ENCODE results near the gene ITPRID2.
A peak's percentile ranks its signal among the peaks of the same experiment; 100 is the strongest.
"Not testable (repeated sequence)": the region's sequence is repeated elsewhere in the genome, so short reads cannot be mapped to it uniquely, and the experiment has no call there.

Gene ITPRID2

GRCh38 chr2:181918188-181918587 lies 26.7 kb downstream of the ITPRID2 start:
- DNase-seq: no peak

DNA sequence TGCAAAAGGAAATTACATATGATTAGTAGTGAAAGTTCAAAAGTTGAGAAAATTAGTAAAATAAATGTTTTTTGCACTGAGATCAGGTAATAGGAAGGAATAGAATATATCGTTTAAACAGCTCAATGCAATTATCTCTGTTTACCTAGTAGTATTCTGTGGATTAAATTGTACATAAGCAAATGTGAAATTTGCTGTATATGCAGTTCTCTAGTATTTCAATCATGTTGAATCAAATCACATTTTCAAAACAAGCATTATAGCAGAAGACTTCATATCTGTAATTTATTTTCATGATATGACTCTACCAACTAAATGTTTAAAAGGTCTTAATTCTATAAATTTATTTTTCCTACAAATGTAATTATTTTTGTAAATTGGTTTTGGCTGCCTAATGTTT lies 31.6 kb downstream of the ITPRID2 start:
- no peak for DNase-seq

DNA sequence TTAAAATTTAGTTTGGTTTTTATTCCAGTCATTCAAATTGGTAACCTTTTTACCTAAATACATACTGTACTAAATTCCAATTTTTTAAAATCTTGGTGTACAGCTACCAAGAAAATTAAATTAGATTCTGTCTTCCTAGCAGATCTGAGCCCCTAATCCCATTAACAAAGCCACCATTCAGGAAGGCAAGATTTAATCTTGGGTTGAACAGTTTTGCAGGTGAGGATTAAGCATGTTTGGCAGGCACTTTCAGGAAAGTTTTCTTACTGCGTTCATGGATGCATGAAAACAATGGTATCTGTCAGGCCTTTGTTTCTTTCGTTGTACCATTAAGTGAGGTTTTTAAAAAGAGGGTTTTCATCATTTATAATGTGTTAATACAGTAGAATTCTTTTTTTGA lies 32.8 kb downstream of the ITPRID2 start:
- DNase-seq: no peak

GRCh38 chr2:181934694-181935093 lies 43.2 kb downstream of the ITPRID2 start:
- no peak for DNase-seq

GRCh38 chr2:181937473-181937872 lies 45.9 kb downstream of the ITPRID2 start:
- no peak for DNase-seq

DNA sequence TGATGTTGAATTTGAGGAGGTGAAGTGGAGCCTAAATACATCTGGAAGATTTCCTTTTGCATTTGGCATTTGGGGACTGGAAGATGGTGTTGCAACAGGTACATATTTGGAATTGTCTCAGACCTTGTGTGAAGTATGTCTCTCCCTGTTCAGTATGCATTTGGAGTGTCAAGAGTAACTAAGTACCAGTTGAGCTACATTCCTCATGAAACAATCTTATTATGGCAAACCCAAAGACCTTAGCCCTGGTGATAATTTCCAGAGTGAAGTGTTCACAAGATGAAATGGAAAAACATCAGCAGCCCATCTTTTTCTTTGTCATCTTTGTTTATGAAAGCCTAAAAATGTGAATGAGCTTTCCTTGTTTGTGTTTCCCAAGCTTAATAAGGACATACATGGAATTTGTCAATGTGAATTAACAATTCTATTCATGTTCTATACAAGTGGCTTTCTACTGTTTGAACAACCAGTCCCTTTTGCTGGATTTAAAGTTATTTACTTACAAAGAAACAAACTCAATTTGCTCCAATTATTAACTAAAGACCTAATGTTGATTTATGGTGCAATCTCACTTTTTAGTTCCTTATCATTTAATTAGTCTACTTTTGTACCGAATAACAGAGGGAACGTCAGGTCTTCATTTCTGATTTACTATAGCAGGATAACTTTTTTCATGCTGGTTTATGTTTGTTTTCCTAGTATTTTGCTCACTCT lies 52.0 kb downstream of the ITPRID2 start:
- DNase-seq: no peak

GRCh38 chr2:181944164-181944913 lies 52.8 kb downstream of the ITPRID2 start:
- no peak for DNase-seq

DNA sequence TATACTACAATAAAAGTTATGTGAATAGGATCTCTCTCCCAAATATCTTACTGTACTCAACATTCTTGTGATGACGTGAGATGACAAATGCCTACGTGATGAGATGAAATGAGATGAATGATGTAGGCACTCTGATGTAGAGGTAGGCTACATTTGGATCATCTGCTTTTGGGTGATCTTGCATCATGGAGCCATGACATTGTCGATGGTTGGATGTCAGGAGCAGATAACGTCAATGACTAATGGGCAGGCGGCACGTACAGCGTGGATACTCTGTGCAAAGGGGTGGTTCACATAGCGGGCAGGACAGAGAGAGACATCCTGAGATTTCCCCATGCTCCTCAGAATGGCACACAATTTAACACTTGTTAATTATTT lies 53.4 kb downstream of the ITPRID2 start:
- no peak for DNase-seq

DNA sequence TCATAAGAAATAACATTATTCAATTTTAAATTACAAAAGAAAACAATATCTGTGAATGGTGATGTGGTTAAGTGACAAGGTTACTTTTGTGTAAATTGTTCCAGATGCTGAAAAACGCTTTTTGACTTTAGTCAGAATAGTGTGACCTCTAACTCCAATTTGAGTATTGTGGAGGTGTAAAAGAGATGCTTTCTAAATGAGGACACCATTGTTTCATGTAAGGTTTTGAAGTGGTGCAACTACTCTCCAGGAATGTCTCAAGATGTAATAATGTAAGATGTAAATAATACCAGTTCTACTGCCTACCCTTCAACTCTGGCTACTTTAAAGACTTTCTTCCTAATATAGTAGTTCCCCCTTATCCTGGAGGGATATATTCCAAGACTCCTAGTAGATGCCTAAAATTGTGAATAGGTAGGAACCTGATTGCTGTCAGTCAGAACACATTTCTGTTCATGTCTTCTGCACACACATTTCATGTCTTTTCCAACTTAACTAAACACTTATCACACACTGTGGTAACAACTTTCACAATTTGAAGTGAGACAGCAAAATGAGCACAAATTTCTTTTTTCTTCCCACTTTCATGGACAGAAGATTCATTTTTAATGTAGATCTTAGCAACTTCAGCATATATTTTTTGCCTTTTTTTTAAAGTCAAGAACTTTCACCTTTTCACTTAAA lies 55.1 kb downstream of the ITPRID2 start:
- DNase-seq: no peak

DNA sequence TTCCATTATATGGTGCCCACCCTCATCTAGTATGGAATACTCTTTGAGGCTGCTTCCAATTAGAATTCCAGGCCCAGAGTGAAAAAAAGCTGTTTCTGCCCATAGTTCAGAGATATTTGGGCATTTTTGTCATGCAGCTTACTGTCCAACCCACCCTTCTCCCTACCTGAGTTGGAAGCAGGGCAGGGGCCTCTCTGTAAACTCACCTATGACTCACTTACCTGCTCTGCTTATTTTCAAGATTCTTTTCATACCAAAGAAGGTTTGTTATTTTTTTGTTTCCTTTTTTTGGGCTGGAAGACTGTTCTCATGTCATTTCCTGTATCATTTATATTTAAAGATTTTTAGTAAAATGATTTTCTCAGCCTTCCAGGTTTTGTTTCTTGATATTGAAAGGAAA lies 55.7 kb downstream of the ITPRID2 start:
- no peak for DNase-seq

GRCh38 chr2:181948227-181948626 lies 56.7 kb downstream of the ITPRID2 start:
- no peak for DNase-seq

- DNase-seq: no peak
These were observed 57.5 kb downstream of the ITPRID2 start for GRCh38 chr2:181949047-181949446.

DNA sequence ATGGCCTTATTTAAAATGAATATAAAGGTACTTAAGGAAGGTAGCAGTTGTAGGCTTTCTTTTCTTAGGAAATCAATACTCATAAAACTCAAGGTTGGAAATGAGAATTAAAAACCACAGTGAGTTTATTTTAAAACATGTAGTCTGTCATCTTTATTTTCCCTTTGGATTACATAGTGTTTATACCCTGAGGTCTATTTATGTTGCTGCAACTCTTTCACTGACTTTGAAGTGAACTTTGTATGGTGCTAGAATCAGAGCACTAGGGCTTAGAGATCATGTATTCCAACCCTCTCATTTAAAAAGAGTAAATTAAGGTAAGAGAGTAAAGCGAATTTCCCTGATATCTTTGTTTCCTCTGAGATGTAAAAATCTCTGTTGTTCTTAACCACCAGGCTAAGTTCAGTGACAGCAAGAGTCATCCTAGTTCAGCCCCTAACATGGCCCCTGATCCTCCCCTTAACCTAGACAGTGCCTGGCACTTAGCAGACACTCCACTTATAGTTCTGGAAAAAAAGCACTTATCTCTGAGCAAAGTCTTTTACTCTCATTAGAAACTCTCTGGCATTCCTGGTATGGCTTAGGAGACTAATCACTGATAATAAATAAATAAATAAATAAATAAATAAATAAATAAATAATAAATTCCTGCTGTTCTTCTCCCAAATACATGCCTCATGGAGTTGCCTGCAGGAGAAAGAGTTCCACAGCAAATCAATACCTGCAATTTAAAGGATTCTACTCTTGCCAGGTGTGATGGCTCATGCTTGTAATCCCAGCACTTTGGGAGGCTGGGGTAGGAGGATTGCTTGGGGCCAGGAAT lies 61.1 kb downstream of the ITPRID2 start:
- no peak for DNase-seq

GRCh38 chr2:181953881-181954537 lies 62.5 kb downstream of the ITPRID2 start:
- DNase-seq: peak; percentile 47 to 51

GRCh38 chr2:181954538-181954883 lies 63.0 kb downstream of the ITPRID2 start:
- no peak for DNase-seq

- no peak for DNase-seq
These were observed 63.5 kb downstream of the ITPRID2 start for GRCh38 chr2:181955010-181955409.

DNA sequence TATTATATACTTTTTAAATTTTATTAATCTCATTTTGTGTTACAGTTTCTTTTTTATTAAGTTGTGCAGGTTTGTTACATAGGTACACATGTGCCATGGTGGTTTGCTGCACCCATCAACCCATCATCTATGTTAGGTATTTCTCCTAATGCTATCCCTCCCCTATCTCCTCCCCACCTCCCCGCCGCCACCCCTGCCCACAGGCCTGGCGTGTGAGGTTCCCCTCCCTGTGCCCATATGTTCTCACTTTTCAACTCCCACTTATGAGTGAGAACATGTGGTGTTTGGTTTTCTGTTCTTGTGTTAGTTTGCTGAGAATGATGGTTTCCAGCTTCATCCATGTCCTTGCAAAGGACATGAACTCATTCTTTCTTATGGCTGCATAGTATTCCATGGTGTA lies 64.3 kb downstream of the ITPRID2 start:
- DNase-seq: not testable (repeated sequence)

DNA sequence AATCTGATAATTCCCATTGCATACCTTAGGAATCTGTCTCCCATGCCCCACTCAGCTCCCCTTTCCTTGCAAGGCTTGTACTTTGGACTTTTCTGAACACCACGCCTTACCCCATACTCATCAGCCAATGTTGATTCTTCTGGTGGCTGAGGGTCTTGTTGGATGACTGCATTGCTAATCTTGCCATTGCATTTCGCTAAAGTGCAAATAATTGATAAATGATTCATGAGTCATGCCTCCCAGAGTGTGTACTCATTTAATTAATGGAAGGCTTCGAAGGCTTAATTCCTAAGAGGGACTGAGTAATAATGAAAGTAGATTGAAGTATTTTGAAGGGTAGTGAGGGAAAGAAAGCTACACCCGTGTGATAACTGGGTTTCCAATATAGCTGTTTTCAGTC lies 66.1 kb downstream of the ITPRID2 start:
- no peak for DNase-seq

DNA sequence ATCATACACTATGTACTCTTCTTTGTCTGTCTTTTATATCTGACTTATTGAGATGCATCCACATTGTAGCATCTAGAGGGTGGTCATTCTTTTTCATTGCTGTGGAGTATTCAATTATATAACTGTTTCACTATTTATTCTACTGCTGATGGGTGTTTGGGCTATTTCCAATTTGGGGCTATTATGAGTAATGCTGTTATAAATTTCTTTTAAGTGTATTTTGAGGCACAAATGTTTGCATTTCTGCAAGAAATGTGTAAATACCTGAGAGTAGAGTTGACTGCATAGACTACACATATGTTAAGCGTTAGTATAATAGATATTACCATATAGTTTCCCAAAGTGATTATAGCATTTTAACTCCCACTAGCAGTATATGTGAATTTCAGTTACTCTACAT lies 67.2 kb downstream of the ITPRID2 start:
- DNase-seq: no peak

- DNase-seq: no peak
These were observed 68.0 kb downstream of the ITPRID2 start for GRCh38 chr2:181959508-181959907.

GRCh38 chr2:181961167-181961566 lies 69.6 kb downstream of the ITPRID2 start:
- DNase-seq: not testable (repeated sequence)

DNA sequence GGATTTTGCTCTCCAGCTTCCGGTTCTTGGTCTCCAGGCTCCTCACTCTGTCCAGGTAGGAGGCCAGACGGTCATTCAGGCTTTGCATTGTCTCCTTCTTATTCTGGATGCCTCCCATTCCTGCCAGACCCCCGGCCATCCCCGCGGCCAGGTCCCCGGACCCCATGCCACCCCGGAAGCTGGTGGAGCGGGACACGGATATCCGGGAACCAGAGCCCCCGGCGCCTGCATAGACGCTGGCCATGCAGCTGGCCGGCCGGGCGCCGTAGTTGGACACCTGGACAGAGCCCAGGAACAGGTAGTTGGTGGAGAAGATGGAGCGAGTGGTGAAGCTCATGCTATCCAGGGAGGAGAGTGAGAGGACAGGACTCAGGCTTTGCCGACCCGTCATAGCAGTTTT lies 70.6 kb downstream of the ITPRID2 start:
- DNase-seq: no peak

Measured in activated CD4-positive, alpha-beta T cell treated with anti-CD3 and anti-CD28 coated beads, Interleukin-2, amount 50 U/mL, for 4 hours (primary cell).